ENCODE data around the gene POTEM.
"Not testable (repeated sequence)": the region's sequence is repeated elsewhere in the genome, so short reads cannot be mapped to it uniquely, and the experiment has no call there.

The POTEM gene

GRCh38 chr14:19026649-19027351 lies 59.6 kb downstream of the POTEM start:
- H3K4me3 ChIP-seq (ENCODE audit: low read depth, low read length); DNase-seq (ENCODE audit: low read depth): not testable (repeated sequence)

GRCh38 chr14:19027895-19028294 lies 60.7 kb downstream of the POTEM start:
- not testable (repeated sequence) for H3K4me3 ChIP-seq (ENCODE audit: low read depth, low read length); DNase-seq (ENCODE audit: low read depth)

GRCh38 chr14:19036811-19037382 lies 69.7 kb downstream of the POTEM start:
- not testable (repeated sequence) for DNase-seq (ENCODE audit: low read depth); H3K4me3 ChIP-seq (ENCODE audit: low read depth, low read length)

- not testable (repeated sequence) for DNase-seq (ENCODE audit: low read depth); H3K4me3 ChIP-seq (ENCODE audit: low read depth, low read length)
These were observed 70.9 kb downstream of the POTEM start for GRCh38 chr14:19038060-19038664.

GRCh38 chr14:19038785-19039184 lies 71.6 kb downstream of the POTEM start:
- not testable (repeated sequence) for DNase-seq (ENCODE audit: low read depth); H3K4me3 ChIP-seq (ENCODE audit: low read depth, low read length)

- DNase-seq (ENCODE audit: low read depth); H3K4me3 ChIP-seq (ENCODE audit: low read depth, low read length): not testable (repeated sequence)
These were observed 76.2 kb downstream of the POTEM start for GRCh38 chr14:19043384-19043783.
